HL-60 (cell line): Measurements from ENCODE around the gene BDH1.

Experiments used
- DNase-seq, 2 experiments: peaks; one replicate each; pipeline ENCODE4 v3.0.0-alpha.2; 2010 to 2020; ENCODE audit warnings: low read depth in 1 of 2, low spot score in 1 of 2
- H3K27ac ChIP-seq: fragments of 250-450 bp; sonication (Bioruptor Pico); replicated peaks from 2 replicates; pipeline ENCODE4 v1.5.1; 2020; ENCODE audit warnings: mild to moderate bottlenecking, moderate library complexity
- H3K27me3 ChIP-seq: fragments of 250-450 bp; sonication (Bioruptor Pico); 2 replicates; pipeline ENCODE4 v1.5.1; 2021; ENCODE audit warnings: mild to moderate bottlenecking, moderate library complexity; ENCODE audit not compliant: insufficient read depth, poor library complexity, severe bottlenecking
- H3K4me3 ChIP-seq: replicated peaks from 2 replicates; pipeline ENCODE4 v1.5.1; 2011; ENCODE audit warnings: mild to moderate bottlenecking, control low read depth, low read length; ENCODE audit not compliant: insufficient read depth
- GABPA ChIP-seq: IDR thresholded peaks from 2 replicates; pipeline ENCODE4 v1.6.1; 2012; ENCODE audit warnings: low read depth
- POLR2AphosphoS5 ChIP-seq: IDR thresholded peaks from 2 replicates; pipeline ENCODE4 v1.6.1; 2012; ENCODE audit warnings: low read depth
- SPI1 ChIP-seq: IDR thresholded peaks from 2 replicates; pipeline ENCODE4 v1.6.1; 2012; ENCODE audit warnings: low read depth, mild to moderate bottlenecking, borderline replicate concordance
- TF ChIP-seq, protein P1 (sequence below): IDR thresholded peaks from 2 replicates; pipeline ENCODE4 v1.6.1; 2012; ENCODE audit warnings: low read depth; ENCODE audit not compliant: insufficient replicate concordance
- TF ChIP-seq, protein P2 (sequence below): IDR thresholded peaks from one replicate; pipeline ENCODE4 v1.5.1; 2011; ENCODE audit warnings: low read length, control low read depth, inconsistent platforms; ENCODE audit not compliant: insufficient read depth

Gene BDH1

GRCh38 chr3:197499427-197499826, 56.3 kb downstream of the BDH1 start:
- H3K27ac ChIP-seq, result no peak overlapping the region
- DNase-seq, result no peak
- TF ChIP-seq SPI1 (no peak), POLR2AphosphoS5 (no peak), GABPA (no peak)
- TF ChIP-seq, protein P1, sequence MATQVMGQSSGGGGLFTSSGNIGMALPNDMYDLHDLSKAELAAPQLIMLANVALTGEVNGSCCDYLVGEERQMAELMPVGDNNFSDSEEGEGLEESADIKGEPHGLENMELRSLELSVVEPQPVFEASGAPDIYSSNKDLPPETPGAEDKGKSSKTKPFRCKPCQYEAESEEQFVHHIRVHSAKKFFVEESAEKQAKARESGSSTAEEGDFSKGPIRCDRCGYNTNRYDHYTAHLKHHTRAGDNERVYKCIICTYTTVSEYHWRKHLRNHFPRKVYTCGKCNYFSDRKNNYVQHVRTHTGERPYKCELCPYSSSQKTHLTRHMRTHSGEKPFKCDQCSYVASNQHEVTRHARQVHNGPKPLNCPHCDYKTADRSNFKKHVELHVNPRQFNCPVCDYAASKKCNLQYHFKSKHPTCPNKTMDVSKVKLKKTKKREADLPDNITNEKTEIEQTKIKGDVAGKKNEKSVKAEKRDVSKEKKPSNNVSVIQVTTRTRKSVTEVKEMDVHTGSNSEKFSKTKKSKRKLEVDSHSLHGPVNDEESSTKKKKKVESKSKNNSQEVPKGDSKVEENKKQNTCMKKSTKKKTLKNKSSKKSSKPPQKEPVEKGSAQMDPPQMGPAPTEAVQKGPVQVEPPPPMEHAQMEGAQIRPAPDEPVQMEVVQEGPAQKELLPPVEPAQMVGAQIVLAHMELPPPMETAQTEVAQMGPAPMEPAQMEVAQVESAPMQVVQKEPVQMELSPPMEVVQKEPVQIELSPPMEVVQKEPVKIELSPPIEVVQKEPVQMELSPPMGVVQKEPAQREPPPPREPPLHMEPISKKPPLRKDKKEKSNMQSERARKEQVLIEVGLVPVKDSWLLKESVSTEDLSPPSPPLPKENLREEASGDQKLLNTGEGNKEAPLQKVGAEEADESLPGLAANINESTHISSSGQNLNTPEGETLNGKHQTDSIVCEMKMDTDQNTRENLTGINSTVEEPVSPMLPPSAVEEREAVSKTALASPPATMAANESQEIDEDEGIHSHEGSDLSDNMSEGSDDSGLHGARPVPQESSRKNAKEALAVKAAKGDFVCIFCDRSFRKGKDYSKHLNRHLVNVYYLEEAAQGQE, result no peak
- TF ChIP-seq, protein P2, sequence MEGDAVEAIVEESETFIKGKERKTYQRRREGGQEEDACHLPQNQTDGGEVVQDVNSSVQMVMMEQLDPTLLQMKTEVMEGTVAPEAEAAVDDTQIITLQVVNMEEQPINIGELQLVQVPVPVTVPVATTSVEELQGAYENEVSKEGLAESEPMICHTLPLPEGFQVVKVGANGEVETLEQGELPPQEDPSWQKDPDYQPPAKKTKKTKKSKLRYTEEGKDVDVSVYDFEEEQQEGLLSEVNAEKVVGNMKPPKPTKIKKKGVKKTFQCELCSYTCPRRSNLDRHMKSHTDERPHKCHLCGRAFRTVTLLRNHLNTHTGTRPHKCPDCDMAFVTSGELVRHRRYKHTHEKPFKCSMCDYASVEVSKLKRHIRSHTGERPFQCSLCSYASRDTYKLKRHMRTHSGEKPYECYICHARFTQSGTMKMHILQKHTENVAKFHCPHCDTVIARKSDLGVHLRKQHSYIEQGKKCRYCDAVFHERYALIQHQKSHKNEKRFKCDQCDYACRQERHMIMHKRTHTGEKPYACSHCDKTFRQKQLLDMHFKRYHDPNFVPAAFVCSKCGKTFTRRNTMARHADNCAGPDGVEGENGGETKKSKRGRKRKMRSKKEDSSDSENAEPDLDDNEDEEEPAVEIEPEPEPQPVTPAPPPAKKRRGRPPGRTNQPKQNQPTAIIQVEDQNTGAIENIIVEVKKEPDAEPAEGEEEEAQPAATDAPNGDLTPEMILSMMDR, result no peak
- no peak overlapping the region for H3K4me3 ChIP-seq
- H3K27me3 ChIP-seq, result no peaks in the 10 kb centered on the region

DNA sequence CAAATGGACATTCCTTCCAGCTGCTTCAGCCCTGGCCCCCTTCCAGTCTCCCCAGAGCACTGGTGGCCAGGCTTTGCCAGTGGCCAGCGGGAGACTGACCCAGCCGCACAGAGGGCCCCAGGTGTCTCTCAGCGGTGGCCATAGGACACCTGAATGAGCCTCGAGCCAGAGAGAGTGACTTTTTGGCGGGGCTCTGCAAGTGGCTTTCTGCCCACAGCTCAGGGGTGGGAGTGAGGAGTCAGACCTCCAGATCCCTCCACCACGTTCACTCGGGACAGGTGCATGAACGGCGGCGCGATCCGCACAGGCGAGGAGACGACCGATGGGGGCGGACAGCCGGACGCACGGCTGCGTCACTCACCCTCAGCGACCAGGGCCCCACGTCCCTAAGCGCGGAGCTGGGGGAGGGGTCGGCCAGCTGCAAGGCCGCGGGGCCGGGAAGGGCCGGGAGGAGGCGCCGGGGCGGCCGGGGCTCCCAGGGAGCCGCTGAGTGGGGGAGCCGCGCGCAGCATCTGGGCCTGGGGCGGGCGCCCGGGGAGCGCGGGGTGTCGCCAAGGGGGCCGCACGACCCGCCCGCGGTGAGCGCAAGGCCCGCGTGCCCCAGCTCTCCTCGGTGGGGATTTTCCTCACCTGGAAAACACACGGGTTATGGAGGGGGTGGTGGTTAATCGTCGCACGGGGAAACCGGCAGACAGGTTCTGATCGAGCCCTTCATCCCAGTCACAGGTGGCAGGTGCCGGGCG, 57.1 kb downstream of the BDH1 start:
- Histone ChIP-seq H3K4me3 (no peak overlapping the region), H3K27ac (no peak overlapping the region), H3K27me3 (peaks cover under 1% of the 10 kb centered on the region)
- no peak for DNase-seq
- TF ChIP-seq GABPA (no peak), SPI1 (no peak), POLR2AphosphoS5 (no peak)
- TF ChIP-seq, protein P2, result no peak
- TF ChIP-seq, protein P1, result no peak

DNA sequence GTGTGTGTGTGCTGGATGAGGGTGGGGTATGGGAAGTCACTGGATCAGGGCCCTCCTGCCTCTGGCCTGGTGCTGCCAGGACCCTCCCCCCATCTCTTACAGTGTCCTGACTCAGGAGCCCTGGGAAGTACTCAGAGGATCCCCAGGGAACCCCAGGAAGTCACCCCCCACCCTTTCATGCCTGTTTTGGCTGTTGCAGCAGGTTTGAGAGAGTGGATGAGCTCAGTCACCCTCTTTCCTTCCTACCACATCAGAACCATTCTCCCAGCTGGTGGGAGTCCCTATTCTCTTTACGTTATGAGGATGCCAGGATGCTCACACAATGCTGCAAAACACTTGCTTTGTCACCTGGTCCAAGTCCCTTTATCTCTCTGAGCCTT, 59.0 kb downstream of the BDH1 start:
- TF ChIP-seq GABPA, result no peak
- TF ChIP-seq, protein P1, result no peak
- TF ChIP-seq, protein P2, result no peak
- no peak for TF ChIP-seq POLR2AphosphoS5
- no peak for TF ChIP-seq SPI1
- H3K4me3 ChIP-seq, result no peak overlapping the region
- H3K27ac ChIP-seq, result no peak overlapping the region
- H3K27me3 ChIP-seq, result peaks cover 6% of the 10 kb centered on the region
- no peak for DNase-seq
